ENCODE results near the gene WDR46. TPM values are rescaled to one million over a fixed set of nuclear protein-coding genes. Genes with fewer than 3 reads are reported as not detected.
A peak's percentile ranks its signal among the peaks of the same experiment; 100 is the strongest.

The WDR46 gene
- polyA plus RNA-seq, 1 donor from 2014 or later, result 62.5 TPM

DNA sequence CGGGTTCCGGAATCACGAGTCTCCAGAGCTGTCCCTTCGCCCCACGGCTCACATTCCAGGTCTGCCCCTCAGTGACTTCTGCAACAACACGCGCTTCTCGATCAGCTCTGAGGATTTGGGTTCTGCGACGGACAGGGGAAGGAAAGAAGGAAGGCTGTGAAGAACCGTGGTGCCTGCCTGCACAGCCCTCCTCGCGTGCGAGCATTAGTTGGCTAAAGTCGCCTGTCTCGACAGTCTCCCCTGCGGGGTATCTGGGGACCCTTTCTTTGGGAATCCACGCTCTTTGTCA lies 40.5 kb downstream of the WDR46 start:
- Histone ChIP-seq H3K27ac (ENCODE audit: low read length) (peak overlapping the region; percentile 72), H3K9me2 (ENCODE audit: insufficient read depth, low read length) (no peaks in the 10 kb centered on the region), H3F3A (ENCODE audit: insufficient read depth, low read length, poor library complexity, severe bottlenecking) (peaks cover 5% of the 10 kb centered on the region), H3K27me3 (ENCODE audit: insufficient read depth, low read depth, low read length) (no peaks in the 10 kb centered on the region), H3K36me3 (ENCODE audit: insufficient read depth, low read length) (no peaks in the 10 kb centered on the region), H4K20me1 (ENCODE audit: insufficient read depth) (no peaks in the 10 kb centered on the region), H3K4me3 (ENCODE audit: low read length) (peak overlapping the region; percentile 72), H3K9ac (ENCODE audit: low read length) (peak overlapping the region; percentile 73), H3K79me2 (replicated peaks; ENCODE audit: insufficient read depth, low read length) (no peaks in the 10 kb centered on the region), H3K4me2 (ENCODE audit: low read length) (peak overlapping the region; percentile 98), H3K9me3 (ENCODE audit: low read length) (no peaks in the 10 kb centered on the region), H2AFZ (ENCODE audit: low read depth, low read length) (peak overlapping the region; percentile 91)
- TF ChIP-seq TAF1 (IDR thresholded peaks at IDR 0.05; ENCODE audit: low read depth) (no peak), MXI1 (conservative IDR thresholded peaks at IDR 0.05; ENCODE audit: poor library complexity, severe bottlenecking) (peak; percentile 29), SMC3 (conservative IDR thresholded peaks at IDR 0.05; ENCODE audit: poor library complexity) (peak; percentile 56)

DNA sequence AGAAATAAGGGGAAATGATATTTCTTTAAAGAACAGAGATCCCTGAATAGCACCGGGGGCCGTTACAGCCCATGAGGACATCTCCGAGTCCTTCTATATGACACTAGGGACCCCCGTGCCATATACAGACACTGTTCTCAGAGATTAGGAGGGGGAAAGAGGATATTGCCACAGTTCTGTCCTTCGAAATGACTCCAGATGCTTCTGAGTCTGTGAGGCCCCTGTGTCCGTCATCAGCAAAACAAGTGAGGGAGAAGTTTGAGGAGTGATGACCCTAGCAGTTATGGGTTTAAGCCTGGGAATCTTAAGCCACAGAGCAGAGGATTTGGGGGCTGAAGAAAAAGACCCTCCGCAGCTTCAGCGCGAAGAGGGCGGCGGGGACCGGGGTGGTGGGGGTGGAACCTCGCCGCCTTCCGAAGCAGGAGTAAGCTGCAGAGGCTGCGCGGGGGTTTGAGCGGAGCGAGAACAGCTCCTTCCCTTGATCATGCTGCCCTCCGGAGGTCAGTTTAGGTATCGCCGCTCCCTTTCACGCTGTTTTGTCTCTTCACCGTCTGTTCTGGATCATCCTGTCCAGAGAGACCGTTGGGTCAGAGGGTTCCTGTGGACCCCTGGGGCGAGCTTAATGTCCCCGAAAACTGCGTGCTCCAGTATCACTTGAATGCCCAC lies 40.9 kb downstream of the WDR46 start:
- H3K36me3 ChIP-seq (ENCODE audit: insufficient read depth, low read length), result no peaks in the 10 kb centered on the region
- no peaks in the 10 kb centered on the region for H4K20me1 ChIP-seq (ENCODE audit: insufficient read depth)
- H3K27me3 ChIP-seq (ENCODE audit: insufficient read depth, low read depth, low read length), result no peaks in the 10 kb centered on the region
- H3K79me2 ChIP-seq (replicated peaks; ENCODE audit: insufficient read depth, low read length), result no peaks in the 10 kb centered on the region
- peak overlapping the region; percentile 72 for H3K4me3 ChIP-seq (ENCODE audit: low read length)
- peak overlapping the region; percentile 91 for H2AFZ ChIP-seq (ENCODE audit: low read depth, low read length)
- H3K4me2 ChIP-seq (ENCODE audit: low read length), result peak overlapping the region; percentile 98
- H3K9ac ChIP-seq (ENCODE audit: low read length), result peak overlapping the region; percentile 73
- TF ChIP-seq SMC3 (conservative IDR thresholded peaks at IDR 0.05; ENCODE audit: poor library complexity) (peak; percentile 87), POLR2AphosphoS5 (IDR thresholded peaks at IDR 0.05) (no peak), TAF1 (IDR thresholded peaks at IDR 0.05; ENCODE audit: low read depth) (no peak), REST (IDR thresholded peaks at IDR 0.05; ENCODE audit: borderline replicate concordance) (no peak), RAD21 (conservative IDR thresholded peaks at IDR 0.05) (peak; percentile 96)
- TF ChIP-seq, protein P1, sequence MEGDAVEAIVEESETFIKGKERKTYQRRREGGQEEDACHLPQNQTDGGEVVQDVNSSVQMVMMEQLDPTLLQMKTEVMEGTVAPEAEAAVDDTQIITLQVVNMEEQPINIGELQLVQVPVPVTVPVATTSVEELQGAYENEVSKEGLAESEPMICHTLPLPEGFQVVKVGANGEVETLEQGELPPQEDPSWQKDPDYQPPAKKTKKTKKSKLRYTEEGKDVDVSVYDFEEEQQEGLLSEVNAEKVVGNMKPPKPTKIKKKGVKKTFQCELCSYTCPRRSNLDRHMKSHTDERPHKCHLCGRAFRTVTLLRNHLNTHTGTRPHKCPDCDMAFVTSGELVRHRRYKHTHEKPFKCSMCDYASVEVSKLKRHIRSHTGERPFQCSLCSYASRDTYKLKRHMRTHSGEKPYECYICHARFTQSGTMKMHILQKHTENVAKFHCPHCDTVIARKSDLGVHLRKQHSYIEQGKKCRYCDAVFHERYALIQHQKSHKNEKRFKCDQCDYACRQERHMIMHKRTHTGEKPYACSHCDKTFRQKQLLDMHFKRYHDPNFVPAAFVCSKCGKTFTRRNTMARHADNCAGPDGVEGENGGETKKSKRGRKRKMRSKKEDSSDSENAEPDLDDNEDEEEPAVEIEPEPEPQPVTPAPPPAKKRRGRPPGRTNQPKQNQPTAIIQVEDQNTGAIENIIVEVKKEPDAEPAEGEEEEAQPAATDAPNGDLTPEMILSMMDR (IDR thresholded peaks at IDR 0.05; ENCODE audit: poor library complexity, severe bottlenecking), result peak; percentile 93
- H3K9me2 ChIP-seq (ENCODE audit: insufficient read depth, low read length), result no peaks in the 10 kb centered on the region
- H3F3A ChIP-seq (ENCODE audit: insufficient read depth, low read length, poor library complexity, severe bottlenecking), result peaks cover 5% of the 10 kb centered on the region
- H3K27ac ChIP-seq (ENCODE audit: low read length), result peak overlapping the region; percentile 72
- no peaks in the 10 kb centered on the region for H3K9me3 ChIP-seq (ENCODE audit: low read length)

DNA sequence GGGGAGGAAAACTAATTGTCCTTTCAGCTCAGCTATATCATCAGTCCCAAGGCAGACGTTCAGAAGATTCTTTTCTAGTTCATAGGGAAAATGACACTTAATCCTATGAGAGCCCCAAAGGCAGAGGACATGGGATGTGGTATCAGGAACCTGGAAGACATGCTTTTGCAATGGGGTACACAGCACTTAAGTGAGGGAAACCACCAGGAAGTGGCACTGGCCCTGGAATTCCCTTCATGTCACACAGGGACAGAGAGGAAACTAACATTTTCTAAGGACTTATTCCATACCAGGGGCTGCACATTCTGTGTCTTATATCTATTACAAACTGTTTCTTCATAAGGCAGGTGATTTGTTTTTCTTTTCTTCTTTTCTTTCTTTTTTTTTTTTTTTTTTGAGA lies 45.6 kb downstream of the WDR46 start:
- no peaks in the 10 kb centered on the region for H3K9me3 ChIP-seq (ENCODE audit: low read length)
- no peak overlapping the region for H2AFZ ChIP-seq (ENCODE audit: low read depth, low read length)
- H3K4me2 ChIP-seq (ENCODE audit: low read length), result no peak overlapping the region
- no peak overlapping the region for H3K27ac ChIP-seq (ENCODE audit: low read length)
- H3K27me3 ChIP-seq (ENCODE audit: insufficient read depth, low read depth, low read length), result no peaks in the 10 kb centered on the region
- no peak for TF ChIP-seq EP300 (conservative IDR thresholded peaks at IDR 0.05; ENCODE audit: poor library complexity, severe bottlenecking)
- no peak for TF ChIP-seq POLR2AphosphoS5 (IDR thresholded peaks at IDR 0.05)
- no peaks in the 10 kb centered on the region for H3F3A ChIP-seq (ENCODE audit: insufficient read depth, low read length, poor library complexity, severe bottlenecking)
- H3K4me3 ChIP-seq (ENCODE audit: low read length), result no peak overlapping the region
- no peaks in the 10 kb centered on the region for H3K79me2 ChIP-seq (replicated peaks; ENCODE audit: insufficient read depth, low read length)
- H3K9ac ChIP-seq (ENCODE audit: low read length), result no peak overlapping the region
- H3K9me2 ChIP-seq (ENCODE audit: insufficient read depth, low read length), result no peaks in the 10 kb centered on the region
- no peaks in the 10 kb centered on the region for H3K36me3 ChIP-seq (ENCODE audit: insufficient read depth, low read length)
- H4K20me1 ChIP-seq (ENCODE audit: insufficient read depth), result no peaks in the 10 kb centered on the region
